PC-3 (cell line): ENCODE results near the gene WNK2. TPM values are rescaled to one million over a fixed set of nuclear protein-coding genes. Genes with fewer than 3 reads are reported as not detected.

Experiments used
- ATAC-seq: fragments of 200-7000 bp; cut with Tn5 transposase; 2 replicates; pipeline ENCODE4 v1.9.1; 2020; ENCODE audit warnings: mild to moderate bottlenecking, moderate library complexity
- BruUV-seq: library from RNA; stranded (reverse); fragments of 400-500 nt; replicated peaks from 2 replicates; lab custom pipeline; 2021; lab: Mats Ljungman, UMichigan
- CTCF ChIA-PET: fragments of 300-600 bp; sonication (Branson Sonifier 250); formaldehyde crosslinking; loops from one replicate; lab custom pipeline; 2022; ENCODE audit warnings: antibody characterized with exemption; lab: Charles Lee
- POLR2A ChIA-PET: fragments of 300-600 bp; sonication (Branson Sonifier 250); formaldehyde crosslinking; loops from one replicate; lab custom pipeline; 2022; ENCODE audit warnings: antibody characterized with exemption; ENCODE audit not compliant: unreplicated experiment; lab: Charles Lee
- DNase-seq: peaks from one replicate; pipeline ENCODE4 v3.0.0-alpha.2; 2015
- H2AFZ ChIP-seq: fragments of 300-600 bp; sonication (generic); 2 replicates; pipeline ENCODE4 v1.6.0; 2016; ENCODE audit warnings: antibody characterized with exemption, low read length
- H3F3A ChIP-seq: fragments of 300-600 bp; sonication (generic); one replicate; pipeline ENCODE4 v1.6.0; 2017; ENCODE audit warnings: antibody characterized with exemption, low read length, control low read depth, mild to moderate bottlenecking; ENCODE audit not compliant: unreplicated experiment
- H3K27ac ChIP-seq: fragments of 300-600 bp; sonication (generic); 2 replicates; pipeline ENCODE4 v1.5.1; 2016; ENCODE audit warnings: mild to moderate bottlenecking, low read length
- H3K27me3 ChIP-seq: fragments of 300-600 bp; sonication (generic); 2 replicates; pipeline ENCODE4 v1.6.1; 2016; ENCODE audit warnings: low read length, mixed read lengths
- H3K36me3 ChIP-seq: fragments of 300-600 bp; sonication (generic); 2 replicates; pipeline ENCODE4 v1.6.1; 2016; ENCODE audit warnings: low read depth, mixed run types, low read length, mixed read lengths
- H3K4me1 ChIP-seq: fragments of 300-600 bp; sonication (generic); 2 replicates; pipeline ENCODE4 v1.5.1; 2016; ENCODE audit warnings: low read length; ENCODE audit not compliant: insufficient read depth
- H3K4me2 ChIP-seq: fragments of 300-600 bp; sonication (generic); 2 replicates; pipeline ENCODE4 v1.6.0; 2016; ENCODE audit warnings: low read length
- H3K4me3 ChIP-seq: fragments of 300-600 bp; sonication (generic); 2 replicates; pipeline ENCODE4 v1.5.1; 2016; ENCODE audit warnings: mild to moderate bottlenecking, low read length, mixed read lengths
- H3K79me2 ChIP-seq: fragments of 300-600 bp; sonication (generic); 2 replicates; pipeline ENCODE4 v1.6.1; 2017; ENCODE audit warnings: low read length, mixed read lengths
- H3K9ac ChIP-seq: fragments of 300-600 bp; sonication (generic); 2 replicates; pipeline ENCODE4 v1.6.0; 2016; ENCODE audit warnings: mild to moderate bottlenecking, low read length
- H3K9me2 ChIP-seq: fragments of 300-600 bp; sonication (generic); replicated peaks from 2 replicates; pipeline ENCODE4 v1.6.1; 2016; ENCODE audit warnings: mixed run types, low read length, mixed read lengths
- H3K9me3 ChIP-seq: fragments of 300-600 bp; sonication (generic); 2 replicates; pipeline ENCODE4 v1.6.1; 2016; ENCODE audit warnings: low read length, mixed read lengths
- H4K20me1 ChIP-seq: fragments of 300-600 bp; sonication (generic); 2 replicates; pipeline ENCODE4 v1.6.1; 2016; ENCODE audit warnings: low read length, mixed read lengths
- CTCF ChIP-seq: fragments of 300-600 bp; sonication (generic); conservative IDR thresholded peaks from 2 replicates; pipeline ENCODE4 v1.5.1; 2017; ENCODE audit warnings: antibody characterized with exemption, low read depth, mild to moderate bottlenecking, low read length
- EZH2 ChIP-seq: fragments of 300-600 bp; sonication (generic); IDR thresholded peaks from one replicate; pipeline ENCODE4 v1.6.1; 2017; ENCODE audit warnings: antibody characterized with exemption, mild to moderate bottlenecking, low read length; ENCODE audit not compliant: unreplicated experiment
- EZH2phosphoT487 ChIP-seq: fragments of 300-600 bp; sonication (generic); IDR thresholded peaks from 2 replicates; pipeline ENCODE4 v1.6.1; 2018; ENCODE audit warnings: mild to moderate bottlenecking, antibody characterized with exemption, low read length, borderline replicate concordance
- intact Hi-C: fragments of 100-400 bp; cut with micrococcal nuclease; formaldehyde crosslinking; loops from 2 replicates; pipeline ENCODE4 v1.9.0; 2023
- total RNA-seq: library from RNA; depleted of rRNA; stranded (reverse); fragments of >200 nt; gene quantifications from 2 replicates; pipeline ENCODE4 v1.2.3, GENCODE V29; 2014; rRNA removed

The WNK2 gene
- total RNA-seq, 1 experiment from 2014 or later: 11.7 TPM

- H3K4me2 ChIP-seq: no peak overlapping the region
- BruUV-seq: no TSS peak
- no peak overlapping the region for H3K4me3 ChIP-seq
- no peaks in the 10 kb centered on the region for H3K9me2 ChIP-seq
- no peak overlapping the region for H3K9ac ChIP-seq
- TF ChIP-seq CTCF: no peak
- TF ChIP-seq EZH2: no peak
- TF ChIP-seq EZH2phosphoT487: no peak
- no peak for ATAC-seq
- H4K20me1 ChIP-seq: no peaks in the 10 kb centered on the region
- H3K27me3 ChIP-seq: no peaks in the 10 kb centered on the region
- H2AFZ ChIP-seq: no peak overlapping the region
- DNase-seq: no peak
- no peaks in the 10 kb centered on the region for H3K9me3 ChIP-seq
- no peaks in the 10 kb centered on the region for H3K36me3 ChIP-seq
- H3K79me2 ChIP-seq: no peaks in the 10 kb centered on the region
- CTCF ChIA-PET: no interaction called here
- H3K4me1 ChIP-seq: no peaks in the 10 kb centered on the region
- H3K27ac ChIP-seq: no peak overlapping the region
- H3F3A ChIP-seq: no peaks in the 10 kb centered on the region
- intact Hi-C loops: no loop called here
- POLR2A ChIA-PET: no interaction called here
These were observed 185.7 kb downstream of the WNK2 start for GRCh38 chr9:93369686-93370085.

Other genes starting within 250 kb of the WNK2 start
- gene FGD3, start 236.6 kb upstream of the WNK2 start, total RNA-seq: 5.4 and 6.3 TPM in 2 replicates
- gene SUSD3, start 125.4 kb upstream of the WNK2 start, total RNA-seq: 12.7 and 13.4 TPM in 2 replicates
- gene CARD19, start 87.9 kb upstream of the WNK2 start, total RNA-seq: 68.6 and 86.0 TPM in 2 replicates
- gene NINJ1, start 49.9 kb upstream of the WNK2 start, total RNA-seq: 28.8 and 30.5 TPM in 2 replicates